Measurements from ENCODE around the gene LRRC53. TPM values are rescaled to one million over a fixed set of nuclear protein-coding genes. Genes with fewer than 3 reads are reported as not detected.

The LRRC53 gene
- total and polyA plus RNA-seq, 8 donors, result not detected

- Histone ChIP-seq H3K36me3 (no peaks in the 10 kb centered on the region), H3K27me3 (no peaks in the 10 kb centered on the region), H3K9me3 (no peaks in the 10 kb centered on the region), H3K4me3 (no peak overlapping the region), H3K4me1 (peaks cover 0 to 17% (median 0%) of the 10 kb centered on the region in 4 donors), H3K27ac (no peak overlapping the region)
- WGBS, 5 donors, result 37 to 61% (median 50%) methylated on average over 3 of the region's 3 CpGs
- intact Hi-C loops (cut with DNase I; ENCODE audit: low total_unique reads), result no loop called here
- TF ChIP-seq POLR2A (IDR thresholded peaks at IDR 0.05) (no peak), EP300 (IDR thresholded peaks at IDR 0.05) (no peak), CTCF (IDR thresholded peaks at IDR 0.05) (no peak), POLR2AphosphoS5 (IDR thresholded peaks at IDR 0.05) (no peak)
- peak in 1 of 2 donors; percentile 20 for DNase-seq
These were observed 44.5 kb downstream of the LRRC53 start for GRCh38 chr1:74467786-74468377.

DNA sequence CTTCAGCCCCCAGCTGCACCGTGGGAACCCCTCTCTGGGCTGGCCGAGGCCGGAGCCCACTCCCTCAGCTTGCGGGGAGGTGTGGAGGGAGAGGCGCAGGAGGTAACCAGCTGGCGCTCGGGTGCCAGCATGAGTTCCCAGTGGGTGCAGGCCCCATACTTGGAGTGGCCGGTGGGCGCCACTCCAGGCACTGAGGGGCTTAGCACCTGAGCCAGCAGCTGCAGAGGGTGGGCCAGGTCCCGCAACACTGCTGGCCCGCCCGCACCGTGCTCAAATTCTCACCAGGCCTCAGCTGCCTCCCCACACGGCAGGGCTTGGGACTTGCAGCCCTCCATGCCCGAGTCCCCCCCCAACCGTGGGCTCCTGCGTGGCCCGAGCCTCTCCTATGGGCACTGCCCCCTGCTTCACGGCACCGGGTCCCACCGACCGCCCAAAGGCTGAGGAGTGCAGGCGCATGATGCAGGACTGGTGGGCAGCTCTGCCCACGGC is 47.2 kb downstream of the LRRC53 start:
- H3K27ac ChIP-seq, result no peak overlapping the region
- no peak for TF ChIP-seq POLR2AphosphoS5 (IDR thresholded peaks at IDR 0.05)
- no peak for TF ChIP-seq CTCF (IDR thresholded peaks at IDR 0.05)
- TF ChIP-seq EP300 (IDR thresholded peaks at IDR 0.05), result no peak
- TF ChIP-seq POLR2A (IDR thresholded peaks at IDR 0.05), result no peak
- H3K4me3 ChIP-seq, result no peak overlapping the region
- peaks cover 0 to 10% (median 0%) of the 10 kb centered on the region in 4 donors for H3K4me1 ChIP-seq
- DNase-seq, result no peak
- 95 to 97% (median 95%) methylated on average over 16 to 24 of the region's 24 CpGs for WGBS, 5 donors
- no peaks in the 10 kb centered on the region for H3K9me3 ChIP-seq
- intact Hi-C loops (cut with DNase I; ENCODE audit: low total_unique reads), result no loop called here
- H3K36me3 ChIP-seq, result no peaks in the 10 kb centered on the region
- H3K27me3 ChIP-seq, result no peaks in the 10 kb centered on the region

- Histone ChIP-seq H3K4me1 (peaks cover 0 to 5% (median 0%) of the 10 kb centered on the region in 4 donors), H3K27ac (no peak overlapping the region), H3K36me3 (no peaks in the 10 kb centered on the region), H3K9me3 (no peaks in the 10 kb centered on the region), H3K27me3 (no peaks in the 10 kb centered on the region), H3K4me3 (no peak overlapping the region)
- TF ChIP-seq POLR2AphosphoS5 (IDR thresholded peaks at IDR 0.05), result no peak
- TF ChIP-seq CTCF (IDR thresholded peaks at IDR 0.05), result no peak
- TF ChIP-seq EP300 (IDR thresholded peaks at IDR 0.05), result no peak
- no peak for TF ChIP-seq POLR2A (IDR thresholded peaks at IDR 0.05)
- 75 to 80% (median 78%) methylated on average over 6 of the region's 6 CpGs for WGBS, 5 donors
- intact Hi-C loops (cut with DNase I; ENCODE audit: low total_unique reads), result no loop called here
- DNase-seq, result no peak
These were observed 48.4 kb downstream of the LRRC53 start for GRCh38 chr1:74464037-74464436.

- H3K4me1 ChIP-seq, result no peaks in the 10 kb centered on the region
- H3K4me3 ChIP-seq, result no peak overlapping the region
- WGBS, 5 donors, result 59 to 66% (median 64%) methylated on average over 9 of the region's 9 CpGs
- no peak overlapping the region for H3K27ac ChIP-seq
- no peaks in the 10 kb centered on the region for H3K27me3 ChIP-seq
- no peak for TF ChIP-seq POLR2A (IDR thresholded peaks at IDR 0.05)
- TF ChIP-seq EP300 (IDR thresholded peaks at IDR 0.05), result no peak
- no peak for TF ChIP-seq POLR2AphosphoS5 (IDR thresholded peaks at IDR 0.05)
- TF ChIP-seq CTCF (IDR thresholded peaks at IDR 0.05), result no peak
- DNase-seq, result no peak
- H3K9me3 ChIP-seq, result no peaks in the 10 kb centered on the region
- no peaks in the 10 kb centered on the region for H3K36me3 ChIP-seq
- intact Hi-C loops (cut with DNase I; ENCODE audit: low total_unique reads), result no loop called here
These were observed 49.0 kb downstream of the LRRC53 start for GRCh38 chr1:74463333-74463988.
